ENCODE results near the gene ATP6V0B. TPM values are rescaled to one million over a fixed set of nuclear protein-coding genes. Genes with fewer than 3 reads are reported as not detected.
A peak's percentile ranks its signal among the peaks of the same experiment; 100 is the strongest.

The ATP6V0B gene
- total and polyA plus RNA-seq, 5 experiments from 2014 or later, result 55.8 to 213 (median 149) TPM

- no peaks in the 10 kb centered on the region for H3K27me3 Mint-ChIP-seq
- no peak overlapping the region for H3K4me3 Mint-ChIP-seq
- no peak for ATAC-seq
- POLR2A ChIA-PET, result no interaction called here
- no peaks in the 10 kb centered on the region for H3K4me1 Mint-ChIP-seq
- no peak for DNase-seq
- no peaks in the 10 kb centered on the region for H3K9me3 Mint-ChIP-seq
- no peaks in the 10 kb centered on the region for H3K36me3 Mint-ChIP-seq
- no peak overlapping the region for H3K27ac Mint-ChIP-seq
These were observed 46.4 kb downstream of the ATP6V0B start for GRCh38 chr1:44021156-44021555.

- Mint-ChIP-seq H3K27me3 (no peaks in the 10 kb centered on the region), H3K4me1 (no peaks in the 10 kb centered on the region), H3K4me3 (no peak overlapping the region), H3K9me3 (no peaks in the 10 kb centered on the region), H3K27ac (peak overlapping the region in 1 of 10 donors; percentile 7), H3K36me3 (no peaks in the 10 kb centered on the region)
- DNase-seq, result no peak
- POLR2A ChIA-PET, result no interaction called here
- ATAC-seq, result no peak
These were observed 47.0 kb downstream of the ATP6V0B start for GRCh38 chr1:44021581-44022321.

- Mint-ChIP-seq H3K4me1 (peaks cover 8 to 16% (median 11%) of the 10 kb centered on the region in 4 donors), H3K36me3 (peaks cover 0 to 2% (median 0%) of the 10 kb centered on the region in 3 donors), H3K27ac (peak overlapping the region in 2 of 10 donors; percentile 16 to 38), H3K27me3 (no peaks in the 10 kb centered on the region), H3K9me3 (no peaks in the 10 kb centered on the region), H3K4me3 (no peak overlapping the region)
- DNase-seq (no peak), ATAC-seq (no peak)
- POLR2A ChIA-PET, result no interaction called here
These were observed 49.5 kb downstream of the ATP6V0B start for GRCh38 chr1:44024031-44024902.

GRCh38 chr1:44024903-44025525 lies 50.3 kb downstream of the ATP6V0B start:
- Mint-ChIP-seq H3K36me3 (peaks cover 0 to 2% (median 0%) of the 10 kb centered on the region in 3 donors), H3K4me1 (peaks cover 14 to 24% (median 17%) of the 10 kb centered on the region in 4 donors), H3K27me3 (no peaks in the 10 kb centered on the region), H3K27ac (peak overlapping the region in 2 of 10 donors; percentile 38 to 63), H3K4me3 (peak overlapping the region in 1 of 10 donors; percentile 38), H3K9me3 (no peaks in the 10 kb centered on the region)
- DNase-seq, result no peak
- no peak for ATAC-seq
- POLR2A ChIA-PET, result no interaction called here

GRCh38 chr1:44025816-44026215 lies 51.1 kb downstream of the ATP6V0B start:
- peaks cover 0 to 2% (median 0%) of the 10 kb centered on the region in 3 donors for H3K36me3 Mint-ChIP-seq
- no peaks in the 10 kb centered on the region for H3K27me3 Mint-ChIP-seq
- no peaks in the 10 kb centered on the region for H3K9me3 Mint-ChIP-seq
- no peak for DNase-seq
- H3K4me1 Mint-ChIP-seq, result peaks cover 14 to 25% (median 17%) of the 10 kb centered on the region in 4 donors
- H3K4me3 Mint-ChIP-seq, result no peak overlapping the region
- POLR2A ChIA-PET, result no interaction called here
- ATAC-seq, result no peak
- H3K27ac Mint-ChIP-seq, result no peak overlapping the region

- Mint-ChIP-seq H3K27me3 (no peaks in the 10 kb centered on the region), H3K9me3 (no peaks in the 10 kb centered on the region), H3K27ac (peak overlapping the region in 2 of 10 donors; percentile 7 to 22), H3K36me3 (peaks cover 0 to 2% (median 0%) of the 10 kb centered on the region in 3 donors), H3K4me1 (peaks cover 16 to 25% (median 18%) of the 10 kb centered on the region in 4 donors), H3K4me3 (peak overlapping the region in 1 of 10 donors; percentile 11)
- DNase-seq (no peak), ATAC-seq (no peak)
- POLR2A ChIA-PET, result interaction anchor here (1.2 kb wide), 1 partner anchor 9 kb away, joined by 3 read pairs; no protein-coding TSS in a partner anchor
These were observed 52.6 kb downstream of the ATP6V0B start for GRCh38 chr1:44027320-44027719.

Other genes with a start within 250 kb of the ATP6V0B start
- under 1 TPM; 0.25 to 0.96 TPM for gene ARTN, start 41.2 kb upstream of the ATP6V0B start, total RNA-seq
- not detected for gene ARTN, start 41.2 kb upstream of the ATP6V0B start, polyA plus RNA-seq
- 10 to 100 TPM; 20.5 to 24.1 TPM for gene IPO13, start 28.0 kb upstream of the ATP6V0B start, total RNA-seq
- 10 to 100 TPM; 13.8 to 14.5 (median 14.4) TPM for gene IPO13, start 28.0 kb upstream of the ATP6V0B start, polyA plus RNA-seq
- gene DPH2, start 5.0 kb upstream of the ATP6V0B start, total RNA-seq, result 10 to 100 TPM; 34.5 to 37.7 TPM
- gene DPH2, start 5.0 kb upstream of the ATP6V0B start, polyA plus RNA-seq, result 10 to 100 TPM; 30.2 to 40.4 (median 35.7) TPM
- gene B4GALT2, start 4.2 kb downstream of the ATP6V0B start, total RNA-seq, result under 1 TPM; 0.38 to 0.83 TPM
- under 1 TPM in 2 of 3 donors, not detected in 1; 0.11 to 0.25 TPM for gene B4GALT2, start 4.2 kb downstream of the ATP6V0B start, polyA plus RNA-seq
- 1 to 10 TPM; 1.9 to 2.5 TPM for gene CCDC24, start 16.6 kb downstream of the ATP6V0B start, total RNA-seq
- gene CCDC24, start 16.6 kb downstream of the ATP6V0B start, polyA plus RNA-seq, result under 1 TPM in 2 of 3 donors, not detected in 1; 0.29 to 0.61 TPM
- 1 to 10 TPM; 1.7 to 3.4 TPM for gene SLC6A9, start 56.5 kb downstream of the ATP6V0B start, total RNA-seq
- gene SLC6A9, start 56.5 kb downstream of the ATP6V0B start, polyA plus RNA-seq, result not detected
- gene KLF17, start 143.9 kb downstream of the ATP6V0B start, total RNA-seq, result not detected
- gene KLF17, start 143.9 kb downstream of the ATP6V0B start, polyA plus RNA-seq, result not detected
- not detected for gene KLF18, start 166.7 kb downstream of the ATP6V0B start, total RNA-seq
- not detected for gene KLF18, start 166.7 kb downstream of the ATP6V0B start, polyA plus RNA-seq
- gene DMAP1, start 238.5 kb downstream of the ATP6V0B start, total RNA-seq, result 10 to 100 TPM; 95.2 to 96.0 TPM
- 10 to 100 TPM; 32.6 to 44.4 (median 42.3) TPM for gene DMAP1, start 238.5 kb downstream of the ATP6V0B start, polyA plus RNA-seq